ENCODE results near the gene C4orf36.

DNA sequence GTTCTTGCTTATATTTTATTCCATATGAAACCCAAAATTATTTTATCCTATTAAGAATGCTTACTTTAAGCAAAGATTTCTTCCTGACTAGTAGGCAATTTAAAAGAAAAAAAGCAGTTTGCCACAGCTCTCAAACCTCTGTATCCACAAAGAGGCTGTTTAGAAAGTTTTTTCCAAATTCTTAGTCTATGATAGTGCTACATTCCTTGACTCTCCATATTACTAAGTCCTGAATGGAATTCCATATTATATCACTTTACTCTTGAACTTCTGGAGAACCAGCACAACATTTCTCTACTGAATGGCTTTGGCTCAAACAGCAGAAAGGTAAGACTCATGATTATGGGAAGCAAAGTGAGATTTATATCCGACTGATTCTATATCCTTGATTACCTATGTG, 51.4 kb downstream of the C4orf36 start:
- TF ChIP-seq POLR2A (IDR thresholded peaks at IDR 0.05) = no peak
- TF ChIP-seq CTCF (IDR thresholded peaks at IDR 0.05) = no peak

Measured in right lobe of liver (tissue), 4 donors.